Measurements from ENCODE around the gene OST4.

Gene OST4

GRCh38 chr2:27023740-27024139 lies 47.7 kb downstream of the OST4 start:
- DNase-seq, result no peak

GRCh38 chr2:27021253-27022049 lies 50.0 kb downstream of the OST4 start:
- DNase-seq, result no peak
